Endodermal cell (in vitro differentiated cells): ENCODE measurements around the gene ZNF814. TPM values are rescaled to one million over a fixed set of nuclear protein-coding genes. Genes with fewer than 3 reads are reported as not detected.
"Not testable (repeated sequence)": the region's sequence is repeated elsewhere in the genome, so short reads cannot be mapped to it uniquely, and the experiment has no call there.

Experiments
- DNase-seq: peaks from one replicate; pipeline ENCODE4 v3.0.0-alpha.2; 2017
- H3K27ac ChIP-seq: 2 replicates; pipeline ENCODE4 v1.5.1; 2013; ENCODE audit warnings: mild to moderate bottlenecking, low read depth, low read length, moderate library complexity
- H3K27me3 ChIP-seq: 2 replicates; pipeline ENCODE4 v1.6.1; 2013; ENCODE audit warnings: mild to moderate bottlenecking, low read length, moderate library complexity; ENCODE audit not compliant: insufficient read depth, control insufficient read depth, poor library complexity, severe bottlenecking
- H3K36me3 ChIP-seq: 2 replicates; pipeline ENCODE4 v1.7.0; 2013; ENCODE audit warnings: mild to moderate bottlenecking, low read length, moderate library complexity; ENCODE audit not compliant: control insufficient read depth, insufficient read depth
- H3K4me1 ChIP-seq: one replicate; pipeline ENCODE4 v1.7.0; 2013; ENCODE audit warnings: low read length; ENCODE audit not compliant: control insufficient read depth, insufficient read depth
- H3K4me3 ChIP-seq: 2 replicates; pipeline ENCODE4 v1.5.1; 2013; ENCODE audit warnings: mild to moderate bottlenecking, low read length, moderate library complexity
- H3K9ac ChIP-seq: 2 replicates; pipeline ENCODE4 v1.6.1; 2013; ENCODE audit warnings: mild to moderate bottlenecking, low read length, moderate library complexity; ENCODE audit not compliant: poor library complexity, severe bottlenecking; ENCODE audit errors: extremely low read depth
- H3K9me3 ChIP-seq: 2 replicates; pipeline ENCODE4 v1.6.1; 2013; ENCODE audit warnings: mild to moderate bottlenecking, low read length, moderate library complexity; ENCODE audit not compliant: control insufficient read depth
- H3K27ac Mint-ChIP-seq: 2 replicates; pipeline ENCODE4 v1.8.0; 2020; ENCODE audit warnings: mixed read lengths
- H3K27me3 Mint-ChIP-seq: 2 replicates; pipeline ENCODE4 v1.8.0; 2021; ENCODE audit warnings: mild to moderate bottlenecking, mixed read lengths; ENCODE audit not compliant: insufficient read depth
- H3K36me3 Mint-ChIP-seq: 2 replicates; pipeline ENCODE4 v1.8.0; 2020; ENCODE audit warnings: low read depth, mixed read lengths
- H3K4me1 Mint-ChIP-seq: 2 replicates; pipeline ENCODE4 v1.8.0; 2020; ENCODE audit warnings: mixed read lengths
- H3K4me3 Mint-ChIP-seq: 2 replicates; pipeline ENCODE4 v1.8.0; 2020; ENCODE audit warnings: mild to moderate bottlenecking, moderate library complexity, mixed read lengths
- H3K9me3 Mint-ChIP-seq: 2 replicates; pipeline ENCODE4 v1.8.0; 2020; ENCODE audit warnings: mild to moderate bottlenecking, mixed read lengths
- WGBS, 2 experiments: methylation state at CpG; one replicate each; pipeline versions ENCODE4 v1.1.5 to v1.1.7; 2013; ENCODE audit warnings: missing lambda C conversion rate in 2 of 2, mixed read lengths in 1 of 2; ENCODE audit not compliant: insufficient coverage in 1 of 2, insufficient read length in 1 of 2; 5-methylcytosine and 5-hydroxymethylcytosine counted together
- total RNA-seq, 2 donors: library from RNA; stranded (reverse); fragmentation: NEBNext Ultra II Directional in 1 of 2; extraction: Animal tissue kit (Norgen Biotek cat#: 25700) in 1 of 2; gene quantifications; 2 replicates in 1 of 2; 3 replicates in 1 of 2; pipeline ENCODE4 v1.2.1, GENCODE V29; 2021
- TF ChIP-seq, protein P1 (sequence below): fragments of 200-600 bp; sonication (generic); conservative IDR thresholded peaks from 2 replicates; pipeline ENCODE4 v1.5.0; 2021; ENCODE audit warnings: antibody characterized with exemption, mild to moderate bottlenecking

ZNF814 gene
- total RNA-seq, 2 donors from 2014 or later, result 54.7 to 63.0 TPM

DNA sequence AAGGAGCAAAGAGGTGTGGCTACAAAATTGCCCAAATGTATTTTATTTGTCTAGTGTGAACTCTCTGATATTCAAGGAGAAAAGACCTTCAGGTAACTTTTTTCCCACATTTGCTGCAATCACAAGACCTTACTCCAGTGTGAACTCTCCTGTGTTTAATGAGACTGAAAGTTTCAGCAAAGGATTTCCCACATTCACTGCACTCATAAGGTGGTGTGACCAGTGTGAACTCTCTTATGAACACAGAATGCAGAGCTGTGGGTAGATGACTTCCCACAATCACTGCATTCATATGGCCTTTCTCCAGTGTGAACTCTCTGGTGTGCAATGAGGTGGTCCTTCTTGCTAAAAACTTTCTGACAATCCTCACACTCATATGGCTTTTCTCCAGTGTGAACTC is 16.4 kb downstream of the ZNF814 start:
- peak overlapping the region; percentile 76 for H3K4me3 ChIP-seq
- no peaks in the 10 kb centered on the region for H3K27me3 ChIP-seq
- Mint-ChIP-seq H3K36me3 (peaks cover 91% of the 10 kb centered on the region), H3K4me1 (no peaks in the 10 kb centered on the region), H3K4me3 (no peak overlapping the region), H3K27ac (no peak overlapping the region), H3K27me3 (no peaks in the 10 kb centered on the region), H3K9me3 (peaks cover 94% of the 10 kb centered on the region)
- H3K4me1 ChIP-seq, result no peaks in the 10 kb centered on the region
- peaks cover 85% of the 10 kb centered on the region for H3K36me3 ChIP-seq
- H3K9ac ChIP-seq, result no peak overlapping the region
- no peak overlapping the region for H3K27ac ChIP-seq
- no peak for DNase-seq
- H3K9me3 ChIP-seq, result peaks cover 73% of the 10 kb centered on the region
- TF ChIP-seq, protein P1, sequence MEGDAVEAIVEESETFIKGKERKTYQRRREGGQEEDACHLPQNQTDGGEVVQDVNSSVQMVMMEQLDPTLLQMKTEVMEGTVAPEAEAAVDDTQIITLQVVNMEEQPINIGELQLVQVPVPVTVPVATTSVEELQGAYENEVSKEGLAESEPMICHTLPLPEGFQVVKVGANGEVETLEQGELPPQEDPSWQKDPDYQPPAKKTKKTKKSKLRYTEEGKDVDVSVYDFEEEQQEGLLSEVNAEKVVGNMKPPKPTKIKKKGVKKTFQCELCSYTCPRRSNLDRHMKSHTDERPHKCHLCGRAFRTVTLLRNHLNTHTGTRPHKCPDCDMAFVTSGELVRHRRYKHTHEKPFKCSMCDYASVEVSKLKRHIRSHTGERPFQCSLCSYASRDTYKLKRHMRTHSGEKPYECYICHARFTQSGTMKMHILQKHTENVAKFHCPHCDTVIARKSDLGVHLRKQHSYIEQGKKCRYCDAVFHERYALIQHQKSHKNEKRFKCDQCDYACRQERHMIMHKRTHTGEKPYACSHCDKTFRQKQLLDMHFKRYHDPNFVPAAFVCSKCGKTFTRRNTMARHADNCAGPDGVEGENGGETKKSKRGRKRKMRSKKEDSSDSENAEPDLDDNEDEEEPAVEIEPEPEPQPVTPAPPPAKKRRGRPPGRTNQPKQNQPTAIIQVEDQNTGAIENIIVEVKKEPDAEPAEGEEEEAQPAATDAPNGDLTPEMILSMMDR, result no peak

- Mint-ChIP-seq H3K9me3 (peaks cover 81% of the 10 kb centered on the region), H3K27me3 (no peaks in the 10 kb centered on the region), H3K36me3 (peaks cover 90% of the 10 kb centered on the region), H3K4me1 (no peaks in the 10 kb centered on the region), H3K4me3 (no peak overlapping the region), H3K27ac (no peak overlapping the region)
- Histone ChIP-seq H3K27ac (no peak overlapping the region), H3K4me1 (no peaks in the 10 kb centered on the region), H3K9me3 (peaks cover 50% of the 10 kb centered on the region), H3K4me3 (no peak overlapping the region), H3K9ac (no peak overlapping the region), H3K27me3 (no peaks in the 10 kb centered on the region), H3K36me3 (peaks cover 84% of the 10 kb centered on the region)
- DNase-seq, result no peak
- WGBS, 2 experiments, result 97 to 100% methylated on average over 1 of the region's 2 CpGs
- TF ChIP-seq, protein P1, result no peak
Observed at GRCh38 chr19:57870225-57870624, 18.6 kb downstream of the ZNF814 start.

DNA sequence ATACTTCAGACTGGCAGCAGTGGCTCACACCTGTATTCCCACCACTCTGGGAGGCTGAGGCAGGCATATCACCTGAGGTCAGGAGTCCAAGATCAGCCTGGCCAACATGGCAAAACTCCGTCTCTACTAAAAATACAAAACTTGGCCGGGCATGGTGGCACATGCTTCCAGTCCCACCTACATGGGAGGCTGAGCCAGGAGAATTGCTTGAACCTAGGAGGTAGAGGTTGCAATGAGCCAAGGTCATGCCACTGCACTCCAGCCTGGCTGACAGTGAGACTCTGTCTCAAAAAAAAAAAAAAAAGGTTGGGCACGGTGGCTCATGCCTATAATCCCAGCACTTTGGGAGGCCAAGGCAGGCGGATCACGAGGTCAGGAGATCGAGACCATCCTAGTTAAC is 19.2 kb downstream of the ZNF814 start:
- Mint-ChIP-seq H3K9me3 (peaks cover 75% of the 10 kb centered on the region), H3K36me3 (peaks cover 91% of the 10 kb centered on the region)
- H3K4me3 ChIP-seq, H3K9ac ChIP-seq, H3K4me3 Mint-ChIP-seq, H3K27ac ChIP-seq, H3K27ac Mint-ChIP-seq, H3K27me3 Mint-ChIP-seq, H3K4me1 ChIP-seq, H3K27me3 ChIP-seq, DNase-seq, H3K4me1 Mint-ChIP-seq: not testable (repeated sequence)
- WGBS, 2 experiments, result 97% methylated on average over 6 of the region's 6 CpGs; no CpG with 5 or more reads in 1 of the 2 experiments
- peaks cover 87% of the 10 kb centered on the region for H3K36me3 ChIP-seq
- H3K9me3 ChIP-seq, result peaks cover 45% of the 10 kb centered on the region

DNA sequence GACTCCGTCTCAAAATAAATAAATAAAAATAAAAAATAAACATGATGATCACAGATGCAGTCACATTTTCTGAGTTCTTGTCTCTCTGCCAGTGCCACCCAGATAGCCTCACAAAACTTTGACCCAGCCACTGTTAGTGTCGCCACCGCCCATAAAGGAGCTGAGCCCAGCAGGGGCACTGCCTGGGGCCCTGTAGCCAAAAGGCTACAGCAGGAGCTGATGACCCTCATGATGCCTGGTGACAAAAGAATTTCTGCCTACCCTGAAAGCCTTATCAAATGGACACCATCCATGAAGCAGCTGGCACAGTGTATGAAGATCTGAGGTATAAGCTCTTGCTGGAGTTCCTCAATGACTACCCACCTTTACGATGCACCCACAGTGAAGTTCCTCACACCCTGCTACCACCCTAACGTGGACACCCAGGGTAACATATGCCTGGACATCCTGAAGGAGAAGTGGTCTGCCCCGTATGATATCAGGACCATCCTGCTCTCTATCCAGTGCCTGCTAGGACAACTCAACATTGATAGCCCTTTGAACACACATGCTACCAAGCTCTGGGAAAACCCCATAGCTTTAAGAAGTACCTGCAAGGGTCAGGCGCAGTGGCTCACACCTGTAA is 20.9 kb downstream of the ZNF814 start:
- no peak overlapping the region for H3K27ac Mint-ChIP-seq
- no peaks in the 10 kb centered on the region for H3K27me3 ChIP-seq
- no peak overlapping the region for H3K27ac ChIP-seq
- peaks cover 90% of the 10 kb centered on the region for H3K36me3 Mint-ChIP-seq
- TF ChIP-seq, protein P1, result no peak
- no peak for DNase-seq
- peaks cover 86% of the 10 kb centered on the region for H3K36me3 ChIP-seq
- no peak overlapping the region for H3K9ac ChIP-seq
- H3K4me3 Mint-ChIP-seq, result no peak overlapping the region
- no peaks in the 10 kb centered on the region for H3K27me3 Mint-ChIP-seq
- no peaks in the 10 kb centered on the region for H3K4me1 ChIP-seq
- H3K9me3 ChIP-seq, result peaks cover 28% of the 10 kb centered on the region
- H3K9me3 Mint-ChIP-seq, result peaks cover 59% of the 10 kb centered on the region
- H3K4me1 Mint-ChIP-seq, result no peaks in the 10 kb centered on the region
- WGBS, 2 experiments, result 92 to 96% methylated on average over 2 to 6 of the region's 7 CpGs
- no peak overlapping the region for H3K4me3 ChIP-seq

GRCh38 chr19:57862351-57862750 is 26.5 kb downstream of the ZNF814 start:
- not testable (repeated sequence) for H3K27me3 Mint-ChIP-seq, H3K4me1 Mint-ChIP-seq, DNase-seq, H3K27ac Mint-ChIP-seq, H3K27ac ChIP-seq, H3K9me3 ChIP-seq, H3K4me1 ChIP-seq, H3K4me3 Mint-ChIP-seq, H3K4me3 ChIP-seq, H3K9ac ChIP-seq, H3K27me3 ChIP-seq
- peaks cover 91% of the 10 kb centered on the region for H3K36me3 Mint-ChIP-seq
- H3K9me3 Mint-ChIP-seq, result peaks cover 31% of the 10 kb centered on the region
- 90 to 100% methylated on average over 2 to 3 of the region's 3 CpGs for WGBS, 2 experiments
- H3K36me3 ChIP-seq, result peaks cover 88% of the 10 kb centered on the region
